Retina (tissue), 1 donor: ENCODE measurements around the gene CAMSAP1.

Source experiments
- DNase-seq: peaks from one replicate; pipeline ENCODE4 v3.0.0-alpha.2; 2016

Gene CAMSAP1

GRCh38 chr9:135939351-135940265, 32.3 kb upstream of the CAMSAP1 start:
- DNase-seq: no peak

- no peak for DNase-seq
Observed at GRCh38 chr9:135937521-135938489, 30.5 kb upstream of the CAMSAP1 start.

GRCh38 chr9:135933114-135933513, 25.8 kb upstream of the CAMSAP1 start:
- no peak for DNase-seq

DNA sequence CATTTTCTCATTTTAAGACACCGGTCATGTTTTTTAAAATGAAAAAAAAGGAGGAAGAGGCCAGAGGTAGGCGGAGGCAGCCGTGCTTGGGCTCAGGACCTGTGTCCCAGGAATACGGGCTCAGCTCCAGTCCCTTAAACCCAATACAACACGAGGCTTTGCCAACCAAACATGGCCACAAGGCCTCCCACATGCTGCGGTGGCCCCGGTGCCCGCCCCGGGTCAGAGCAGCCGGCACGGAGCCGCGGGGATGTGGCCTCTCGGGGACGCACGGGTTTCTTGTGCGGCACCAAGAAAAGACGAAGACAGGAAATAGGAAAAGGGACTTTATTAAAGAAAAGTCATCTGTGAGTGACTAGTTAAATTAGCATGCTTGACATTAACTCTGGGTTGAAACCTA, 25.3 kb upstream of the CAMSAP1 start:
- DNase-seq: no peak

DNA sequence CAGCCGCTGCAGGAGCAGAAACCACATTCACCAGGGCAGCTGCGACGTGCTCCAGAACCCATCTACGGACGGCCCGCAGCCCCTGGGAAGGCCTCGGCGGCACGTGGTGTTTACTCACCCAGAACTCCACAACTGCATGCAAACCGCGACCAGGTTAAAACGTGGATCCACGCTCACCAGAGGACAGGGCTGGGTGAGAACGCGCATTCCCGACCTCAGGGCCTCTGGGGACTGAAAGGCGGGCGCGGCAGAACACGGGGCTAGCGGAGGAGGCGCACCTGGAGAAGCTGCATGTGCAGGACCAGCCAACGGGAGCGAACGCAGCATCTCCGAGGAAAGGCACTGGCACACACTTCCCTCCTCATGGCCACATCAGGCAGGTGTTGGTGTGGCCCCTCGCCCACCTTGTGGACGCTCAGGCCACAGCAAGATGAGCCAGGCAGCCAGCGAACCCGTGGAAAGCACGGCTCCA, 24.0 kb upstream of the CAMSAP1 start:
- no peak for DNase-seq

DNA sequence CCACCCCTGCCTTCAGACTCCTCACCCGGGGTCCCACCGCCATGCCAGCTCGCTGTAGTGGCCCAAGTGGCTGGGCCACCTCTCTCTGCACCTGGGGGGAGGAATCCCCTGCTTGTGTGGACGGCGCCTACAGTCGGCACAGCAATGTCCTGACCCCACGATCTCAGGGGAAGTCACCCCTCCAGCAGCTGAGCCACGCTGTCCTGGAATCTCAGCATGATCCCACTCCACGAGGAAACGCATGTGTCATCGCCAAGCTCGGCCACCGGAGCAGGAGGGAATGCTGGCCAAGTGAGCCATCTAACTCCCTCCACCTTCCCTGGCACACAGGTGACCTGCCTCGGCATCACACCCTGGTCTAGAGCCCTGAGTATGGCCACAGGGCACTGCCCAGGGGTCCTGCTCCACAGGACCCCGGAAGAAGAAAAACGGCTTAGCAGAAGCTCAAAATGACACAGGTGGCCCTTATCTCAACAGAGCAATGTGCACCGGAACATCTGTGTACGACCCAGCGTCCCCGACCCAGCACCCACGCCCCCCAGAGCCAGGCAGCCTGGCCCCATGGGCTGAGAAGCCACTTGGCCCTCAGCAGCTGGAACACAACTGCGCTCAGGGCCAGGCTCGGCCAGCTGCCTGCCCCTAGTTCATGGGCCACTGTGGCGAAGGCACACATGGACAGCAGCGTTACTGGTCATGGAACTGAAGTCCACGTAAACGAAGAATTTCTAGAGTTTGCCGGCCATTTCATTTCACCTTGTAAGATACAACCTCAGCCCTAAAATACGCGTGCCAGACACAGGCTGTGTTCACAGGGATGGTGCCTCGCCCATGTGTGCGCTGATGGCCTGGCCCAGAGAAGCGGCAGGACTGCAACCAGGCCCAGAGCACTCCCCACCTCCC, 23.4 kb upstream of the CAMSAP1 start:
- no peak for DNase-seq

DNA sequence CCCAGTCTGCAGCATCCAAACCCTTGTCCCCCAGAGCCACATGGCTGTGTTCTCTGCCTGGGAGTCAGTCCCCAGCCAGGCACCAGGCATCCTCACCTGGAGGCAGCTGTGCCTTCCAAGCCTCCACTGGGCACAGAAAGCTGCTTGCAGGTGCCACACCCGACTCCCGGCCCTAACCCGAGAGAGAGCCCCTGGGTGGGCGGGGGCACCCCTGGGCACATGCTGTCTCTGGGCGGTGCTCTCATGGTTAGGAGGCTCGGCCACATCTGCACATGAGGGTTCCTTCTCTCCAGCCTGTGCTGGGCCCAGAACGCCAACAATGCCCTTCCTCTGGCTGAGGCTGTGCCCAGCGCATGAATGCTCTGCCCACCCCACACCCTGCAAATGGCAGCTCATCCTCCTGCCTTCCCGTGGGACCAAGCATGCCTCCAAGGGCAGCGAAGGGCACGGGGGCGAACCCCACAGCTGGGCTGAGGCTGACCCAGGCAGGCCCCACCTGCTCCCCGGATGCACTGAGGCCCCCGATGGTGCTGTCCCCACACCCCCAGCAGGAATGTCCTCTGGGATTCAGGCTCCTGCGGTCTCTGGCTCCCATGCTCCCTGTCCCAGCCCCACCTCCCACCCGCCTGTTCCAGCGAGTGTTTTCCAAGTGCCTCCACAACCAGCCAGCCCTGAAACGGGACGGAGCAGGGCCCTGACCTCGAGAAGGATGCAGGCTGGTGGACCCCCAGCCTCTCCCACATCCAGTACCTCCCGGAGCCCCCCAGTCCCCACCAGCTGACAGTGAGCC, 22.5 kb upstream of the CAMSAP1 start:
- DNase-seq: no peak

- no peak for DNase-seq
Observed at GRCh38 chr9:135928731-135929655, 21.6 kb upstream of the CAMSAP1 start.

DNA sequence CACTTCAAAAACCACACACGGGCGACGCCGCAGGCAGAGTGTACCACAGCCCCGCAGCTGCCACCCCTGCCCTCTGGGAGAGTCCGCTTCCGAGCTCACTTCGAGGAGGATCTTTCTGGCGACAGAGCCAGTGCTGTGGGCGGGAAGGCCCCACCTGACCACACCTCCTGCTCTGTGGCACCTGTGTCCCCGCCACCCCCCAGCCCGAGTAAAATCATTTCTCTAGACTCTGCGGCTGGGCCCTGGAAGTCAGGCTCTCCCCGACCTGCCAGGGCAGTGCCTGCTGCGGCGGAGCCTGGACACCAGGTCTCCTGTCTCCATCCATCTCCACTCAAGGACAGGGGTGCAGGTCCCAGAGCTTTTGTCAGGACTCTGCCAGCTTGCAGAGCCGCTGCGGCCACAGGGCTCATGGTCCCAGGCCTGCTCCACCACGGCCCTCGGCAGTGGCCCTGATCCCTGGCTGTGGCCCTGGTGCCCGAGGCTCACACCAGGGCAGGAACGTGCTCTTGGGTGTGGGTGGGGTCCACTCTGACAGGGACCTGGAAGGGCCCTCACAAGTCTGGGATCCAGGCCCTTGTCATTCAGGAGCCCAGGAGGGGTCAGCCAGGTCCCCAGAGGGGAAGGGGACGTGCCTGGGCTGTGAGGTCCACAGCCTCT, 20.9 kb upstream of the CAMSAP1 start:
- DNase-seq: no peak

DNA sequence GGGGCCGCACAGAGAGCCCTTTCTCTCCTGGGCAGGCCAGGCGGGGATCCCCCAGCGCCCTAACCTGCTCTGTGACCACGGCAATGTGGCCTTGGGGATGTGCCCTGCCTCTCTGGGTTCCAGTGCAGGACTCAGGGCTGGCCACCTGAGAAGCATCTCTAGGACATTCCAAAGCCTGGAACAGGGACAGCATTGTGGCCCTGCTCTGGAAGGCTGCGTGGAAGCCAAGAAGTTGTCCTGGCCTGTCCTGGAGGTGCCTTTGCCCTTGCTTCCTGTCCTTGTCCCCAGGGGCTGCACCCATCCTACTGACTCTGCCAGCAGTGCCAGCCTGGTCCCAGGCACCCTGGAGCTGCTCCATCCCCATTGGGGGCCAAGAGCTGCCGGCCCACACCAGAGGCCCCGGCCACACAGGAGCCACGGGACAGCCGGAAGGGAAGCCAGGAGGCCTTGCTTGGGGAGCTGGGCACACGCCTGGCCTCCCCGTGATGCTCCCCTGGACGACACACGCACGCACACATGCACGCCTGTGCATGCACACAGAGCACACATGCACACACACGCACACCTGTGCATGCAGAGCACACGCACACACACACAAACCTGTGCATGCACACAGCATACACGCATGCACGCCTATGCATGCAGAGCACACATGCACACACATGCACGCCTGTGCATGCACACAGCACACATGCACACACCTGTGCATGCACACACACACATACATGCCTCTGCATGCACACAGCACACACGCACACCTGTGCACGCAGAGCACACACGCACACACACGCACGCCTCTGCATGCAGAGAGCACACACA, 20.1 kb upstream of the CAMSAP1 start:
- DNase-seq: no peak

DNA sequence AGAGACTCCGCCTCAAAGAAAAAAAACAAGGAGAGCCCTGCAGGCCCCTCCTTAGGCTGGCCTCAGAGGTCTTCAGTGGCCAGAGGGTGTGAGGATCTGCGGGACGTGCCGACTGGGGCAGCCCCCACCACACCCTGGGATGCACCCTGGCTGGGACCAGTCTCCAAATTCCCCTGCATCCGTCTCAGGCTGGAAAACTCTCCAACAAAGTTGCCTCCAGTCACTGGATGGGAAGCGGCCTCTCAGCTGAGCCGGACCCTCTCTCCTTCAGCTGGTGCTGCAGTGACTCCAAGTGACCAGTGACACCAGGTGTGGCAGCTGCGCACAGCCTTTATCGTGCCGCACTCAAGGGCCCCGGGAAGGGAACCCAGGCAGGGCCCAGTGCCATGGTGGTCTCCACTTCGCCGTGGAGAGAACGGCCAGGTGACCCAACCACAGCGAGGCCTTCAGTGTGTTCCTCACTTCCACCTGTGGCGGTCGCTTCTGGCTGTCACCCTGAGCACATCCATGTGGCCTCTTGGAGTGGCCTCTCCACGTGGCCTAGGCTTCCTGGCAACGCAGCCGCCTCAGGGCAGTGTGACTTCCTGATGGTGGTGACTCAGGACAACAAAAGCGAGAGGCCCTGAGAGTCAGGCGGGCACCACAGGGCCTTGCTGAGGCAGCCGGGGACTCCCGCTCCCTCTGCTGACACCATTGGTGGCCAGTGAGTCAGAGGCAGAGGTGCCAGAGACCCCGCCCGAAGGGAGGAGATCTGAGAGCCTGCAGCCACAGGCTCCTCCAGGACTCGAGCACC, 19.3 kb upstream of the CAMSAP1 start:
- no peak for DNase-seq

DNA sequence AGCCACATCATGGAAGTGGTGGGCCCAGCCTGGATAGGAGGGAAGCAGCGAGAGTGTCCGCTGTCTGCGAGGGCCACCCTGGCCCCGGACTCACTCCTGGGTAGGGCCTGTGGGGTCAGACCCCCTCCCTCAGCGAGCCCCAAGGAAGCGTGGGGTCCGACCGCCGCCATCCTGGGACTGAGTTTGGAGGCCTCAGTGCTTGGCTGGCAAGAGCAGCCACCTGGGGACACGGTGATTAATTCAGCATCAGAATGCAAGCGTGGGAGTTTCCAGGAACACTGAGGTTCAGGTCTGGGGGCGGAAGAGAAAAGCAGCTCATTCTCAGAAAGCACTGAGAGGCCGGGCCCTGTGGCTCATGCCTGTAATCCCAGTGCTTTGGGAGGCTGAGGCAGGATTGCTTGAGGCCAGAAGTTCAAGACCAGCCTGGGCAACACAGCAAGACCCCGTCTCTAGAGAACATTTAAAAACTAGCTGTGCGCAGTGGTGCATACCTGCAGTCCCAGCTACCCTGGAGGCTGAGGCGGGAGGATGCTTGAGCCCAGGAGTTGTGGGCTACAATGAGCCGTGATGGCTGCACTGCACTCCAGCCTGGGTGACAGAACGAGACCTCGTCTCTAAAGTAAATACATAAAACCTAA, 18.3 kb upstream of the CAMSAP1 start:
- no peak for DNase-seq

DNA sequence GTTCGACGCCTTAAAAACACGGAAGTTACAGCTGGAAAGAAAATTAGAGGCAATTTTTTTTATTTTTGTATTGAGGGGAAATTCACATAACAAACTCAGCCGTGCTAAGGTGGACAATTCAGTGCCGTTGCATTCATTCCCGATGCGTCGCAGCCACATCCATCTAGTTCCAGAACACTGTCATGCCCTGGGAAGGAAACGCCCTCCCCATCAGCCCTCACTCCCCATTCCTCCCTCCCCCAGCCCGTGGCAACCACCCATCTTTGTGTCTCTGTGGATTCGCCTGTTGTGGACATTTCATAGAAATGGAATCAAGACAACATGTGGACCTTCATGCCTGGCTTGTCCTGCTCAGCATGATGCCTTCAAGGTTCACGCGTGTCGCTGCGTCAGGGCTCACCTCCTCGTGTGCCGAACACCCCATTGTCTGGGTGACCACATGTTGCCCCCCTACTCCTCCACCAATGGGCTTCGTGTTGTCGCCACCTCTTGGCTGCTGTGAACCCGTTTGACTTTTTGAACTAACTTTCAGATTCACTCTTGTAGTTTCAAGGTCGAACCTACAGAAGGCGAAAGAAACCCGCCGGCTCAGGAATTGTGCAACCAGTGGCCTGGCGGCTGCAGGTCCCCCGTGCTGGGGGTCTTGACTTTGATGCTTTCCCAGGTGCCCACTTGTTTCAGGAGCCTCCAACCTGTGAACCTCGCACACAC, 17.4 kb upstream of the CAMSAP1 start:
- DNase-seq: no peak

- no peak for DNase-seq
Observed at GRCh38 chr9:135923508-135923907, 16.2 kb upstream of the CAMSAP1 start.

GRCh38 chr9:135921749-135922310, 14.5 kb upstream of the CAMSAP1 start:
- DNase-seq: no peak

GRCh38 chr9:135920973-135921585, 13.7 kb upstream of the CAMSAP1 start:
- no peak for DNase-seq
